Neural progenitor cell (in vitro differentiated cells): ENCODE results near the gene CLIC4.

Experiments used
- EZH2 ChIP-seq: fragments of 200-600 bp; sonication (generic); IDR thresholded peaks from 2 replicates; pipeline ENCODE4 v1.6.1; 2017; ENCODE audit warnings: antibody characterized with exemption, mild to moderate bottlenecking, moderate library complexity
- EZH2phosphoT487 ChIP-seq: fragments of 200-600 bp; sonication (generic); IDR thresholded peaks from 2 replicates; pipeline ENCODE4 v1.6.1; 2017; ENCODE audit warnings: antibody characterized with exemption
- TF ChIP-seq, protein P1 (sequence below): fragments of 200-600 bp; sonication (generic); IDR thresholded peaks from 2 replicates; pipeline ENCODE4 v1.5.1; 2017; ENCODE audit warnings: antibody characterized with exemption, mild to moderate bottlenecking

DNA sequence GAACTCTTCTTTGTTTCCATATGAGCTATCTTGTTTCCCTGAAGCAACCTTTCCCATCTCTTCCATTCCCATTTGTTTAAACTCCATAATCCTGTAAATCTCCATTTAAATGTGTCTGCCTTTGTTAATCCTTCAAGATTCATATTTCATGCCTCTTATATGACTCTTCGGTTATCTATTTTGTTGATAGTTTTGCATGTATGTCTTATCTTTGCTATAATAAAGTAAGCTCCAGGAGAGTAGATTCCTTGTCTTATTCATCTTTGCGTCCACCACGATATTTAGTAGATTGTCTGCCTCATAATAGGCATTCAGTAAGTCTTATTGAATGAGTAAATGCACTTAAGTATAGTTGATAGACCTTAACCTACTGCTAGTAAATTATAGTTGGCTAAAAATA is 18.4 kb downstream of the CLIC4 start:
- TF ChIP-seq, protein P1, sequence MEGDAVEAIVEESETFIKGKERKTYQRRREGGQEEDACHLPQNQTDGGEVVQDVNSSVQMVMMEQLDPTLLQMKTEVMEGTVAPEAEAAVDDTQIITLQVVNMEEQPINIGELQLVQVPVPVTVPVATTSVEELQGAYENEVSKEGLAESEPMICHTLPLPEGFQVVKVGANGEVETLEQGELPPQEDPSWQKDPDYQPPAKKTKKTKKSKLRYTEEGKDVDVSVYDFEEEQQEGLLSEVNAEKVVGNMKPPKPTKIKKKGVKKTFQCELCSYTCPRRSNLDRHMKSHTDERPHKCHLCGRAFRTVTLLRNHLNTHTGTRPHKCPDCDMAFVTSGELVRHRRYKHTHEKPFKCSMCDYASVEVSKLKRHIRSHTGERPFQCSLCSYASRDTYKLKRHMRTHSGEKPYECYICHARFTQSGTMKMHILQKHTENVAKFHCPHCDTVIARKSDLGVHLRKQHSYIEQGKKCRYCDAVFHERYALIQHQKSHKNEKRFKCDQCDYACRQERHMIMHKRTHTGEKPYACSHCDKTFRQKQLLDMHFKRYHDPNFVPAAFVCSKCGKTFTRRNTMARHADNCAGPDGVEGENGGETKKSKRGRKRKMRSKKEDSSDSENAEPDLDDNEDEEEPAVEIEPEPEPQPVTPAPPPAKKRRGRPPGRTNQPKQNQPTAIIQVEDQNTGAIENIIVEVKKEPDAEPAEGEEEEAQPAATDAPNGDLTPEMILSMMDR, result no peak
- TF ChIP-seq EZH2, result no peak
- TF ChIP-seq EZH2phosphoT487, result no peak
